GM20000 (cell line): ENCODE results near the gene COL7A1.

Source experiments
- DNase-seq: peaks from one replicate; pipeline ENCODE4 v3.0.0; 2012; ENCODE audit warnings: low spot score
- CTCF ChIP-seq: IDR thresholded peaks from 2 replicates; pipeline ENCODE4 v1.5.1; 2012; ENCODE audit warnings: mild to moderate bottlenecking, control low read depth; ENCODE audit errors: extremely low read depth, missing control alignments

Gene COL7A1

DNA sequence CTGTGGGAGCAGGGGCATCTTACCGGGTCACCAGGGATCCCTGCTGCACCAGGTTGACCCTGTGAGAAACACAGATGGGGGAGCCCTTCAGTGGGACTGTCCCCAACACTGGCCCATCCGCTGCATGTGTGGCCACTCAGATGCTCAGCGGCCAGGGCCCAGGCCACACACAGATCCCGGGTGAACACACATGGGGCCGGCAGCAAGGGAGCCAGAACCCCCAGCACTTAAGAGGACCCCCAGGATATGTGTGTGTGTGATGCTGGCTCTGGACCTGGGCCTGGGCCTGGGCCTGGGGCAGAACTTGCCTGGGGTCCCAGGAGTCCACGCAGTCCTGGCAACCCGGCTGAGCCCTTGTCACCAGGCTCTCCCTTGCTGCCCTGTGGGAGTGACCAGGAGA, 26.7 kb downstream of the COL7A1 start:
- TF ChIP-seq CTCF = no peak
- DNase-seq = no peak

DNA sequence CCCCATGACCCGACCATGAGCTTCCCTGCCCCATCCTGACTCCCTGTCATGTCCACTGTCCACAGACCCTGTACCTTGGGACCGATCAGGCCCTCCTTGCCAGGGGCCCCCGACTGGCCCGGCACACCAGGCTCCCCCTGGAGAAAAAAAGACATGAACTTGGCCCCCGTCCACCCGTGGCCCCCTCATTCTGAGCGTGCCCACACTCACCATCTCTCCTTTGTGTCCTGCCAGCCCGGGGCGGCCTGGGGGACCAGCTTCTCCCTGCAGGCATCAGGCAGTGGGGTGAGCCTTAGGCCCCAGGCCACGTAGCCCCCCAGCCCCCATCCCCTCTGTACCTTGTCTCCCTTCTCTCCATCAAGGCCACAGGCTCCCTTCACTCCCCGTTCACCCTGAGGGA, 27.6 kb downstream of the COL7A1 start:
- TF ChIP-seq CTCF = no peak

GRCh38 chr3:48567090-48567489, 28.0 kb downstream of the COL7A1 start:
- DNase-seq = no peak

More for the DNA sequence above, 27.6 kb downstream of the COL7A1 start:
- DNase-seq = no peak

DNA sequence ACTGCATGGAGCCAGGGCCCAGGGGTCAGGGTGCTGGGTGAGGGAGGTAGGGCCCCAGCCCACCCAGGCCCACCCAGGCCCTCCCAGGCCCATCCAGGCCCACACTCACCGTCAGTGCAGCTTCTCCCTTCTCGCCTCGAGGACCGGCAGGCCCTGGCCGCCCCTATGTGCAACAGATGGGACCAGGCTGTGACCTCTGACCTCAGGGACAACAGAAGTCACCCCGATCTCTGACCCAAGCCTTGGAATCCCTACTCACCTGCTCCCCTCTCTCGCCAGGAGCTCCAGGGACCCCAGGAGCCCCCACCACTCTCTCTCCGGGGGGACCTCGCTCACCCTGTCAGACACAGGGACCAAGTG, 28.7 kb downstream of the COL7A1 start:
- no peak for DNase-seq

More at GRCh38 chr3:48567090-48567489, 28.0 kb downstream of the COL7A1 start:
- TF ChIP-seq CTCF = no peak

DNA sequence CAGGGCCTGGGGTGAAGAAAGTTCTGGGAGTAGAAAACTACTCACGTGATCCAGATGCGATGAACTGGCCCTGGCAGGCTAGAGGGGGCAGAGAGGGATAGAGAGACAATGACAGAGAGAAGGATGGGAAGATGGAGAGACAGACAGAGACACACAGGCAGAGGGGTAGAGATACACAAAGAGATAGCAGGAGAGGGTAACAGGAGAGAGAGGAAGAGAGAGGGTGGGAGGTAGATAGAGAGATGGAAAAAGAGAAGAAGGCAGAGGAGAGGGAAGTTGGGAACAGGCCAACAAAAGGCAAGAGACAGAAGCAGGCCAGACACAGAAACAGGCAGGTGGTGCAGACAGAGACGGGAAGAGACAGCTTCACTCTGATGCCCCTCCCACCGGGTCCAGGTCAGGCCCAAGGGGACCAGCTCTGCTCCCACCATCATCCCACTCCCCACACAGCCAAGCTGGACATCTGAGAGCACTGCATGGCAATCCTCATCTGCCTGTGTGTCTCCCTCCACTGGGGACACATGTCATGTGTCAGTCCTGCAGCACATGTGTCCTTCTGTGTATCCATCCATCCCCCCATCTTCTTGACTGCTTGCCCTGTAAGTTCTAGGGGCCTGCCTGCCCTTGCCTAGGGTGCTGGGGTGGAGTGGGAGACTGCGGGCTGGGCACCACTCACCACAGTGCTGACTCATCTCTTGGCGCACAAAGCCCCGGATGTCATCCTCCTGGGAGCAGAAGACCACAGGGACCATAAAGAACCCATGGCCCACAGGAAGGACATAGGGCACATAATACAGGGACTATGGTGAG, 29.3 kb downstream of the COL7A1 start:
- no peak for TF ChIP-seq CTCF
- no peak for DNase-seq

More for the DNA sequence above, 28.7 kb downstream of the COL7A1 start:
- TF ChIP-seq CTCF = no peak

GRCh38 chr3:48565186-48565585, 29.9 kb downstream of the COL7A1 start:
- DNase-seq = no peak
- TF ChIP-seq CTCF = no peak

GRCh38 chr3:48564667-48565066, 30.5 kb downstream of the COL7A1 start:
- DNase-seq = no peak
- TF ChIP-seq CTCF = no peak
